Measurements from ENCODE around the gene NCAPG2.
"Not testable (repeated sequence)": the region's sequence is repeated elsewhere in the genome, so short reads cannot be mapped to it uniquely, and the experiment has no call there.

NCAPG2 gene

DNA sequence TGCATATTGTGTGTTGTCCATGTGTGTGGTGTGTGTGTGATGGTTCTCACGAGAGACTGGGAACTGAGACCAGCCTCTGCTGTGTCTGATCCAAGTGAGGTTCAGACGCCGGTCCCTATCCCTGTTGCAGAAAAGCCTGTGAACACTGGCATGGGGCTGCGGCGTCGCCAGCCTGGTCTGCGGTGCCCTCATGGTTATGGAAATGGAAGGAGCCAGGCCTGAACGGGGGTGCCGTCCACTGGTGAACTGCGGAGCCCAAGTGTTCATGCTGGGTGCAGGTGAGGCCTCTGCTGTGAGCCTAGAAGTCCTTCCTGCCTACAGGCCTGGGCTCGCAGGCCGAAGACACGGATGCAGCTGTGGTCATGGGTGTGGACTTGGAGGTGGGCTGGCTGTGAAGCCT, 18.7 kb upstream of the NCAPG2 start:
- Histone ChIP-seq H3K4me1 (ENCODE audit: insufficient read depth, low read length) (no peaks in the 10 kb centered on the region), H3K27me3 (ENCODE audit: control insufficient read depth in 1 of 2, insufficient read depth in 2 of 2, low read length in 2 of 2) (no peaks in the 10 kb centered on the region)

GRCh38 chr7:158722574-158723237, 18.1 kb upstream of the NCAPG2 start:
- Histone ChIP-seq H3K9me3 (ENCODE audit: low read length) (no peaks in the 10 kb centered on the region), H3K36me3 (ENCODE audit: insufficient read depth, low read length) (no peaks in the 10 kb centered on the region)

More for the DNA sequence above, 18.7 kb upstream of the NCAPG2 start:
- Histone ChIP-seq H3K36me3 (ENCODE audit: insufficient read depth, low read length) (no peaks in the 10 kb centered on the region), H3K9me3 (ENCODE audit: low read length) (no peaks in the 10 kb centered on the region), H3K27ac (ENCODE audit: low read depth, low read length) (no peak overlapping the region), H3K4me3 (ENCODE audit: low read depth in 1 of 2, low read length in 2 of 2) (no peak overlapping the region), H3K9ac (ENCODE audit: low read length) (no peak overlapping the region)

DNA sequence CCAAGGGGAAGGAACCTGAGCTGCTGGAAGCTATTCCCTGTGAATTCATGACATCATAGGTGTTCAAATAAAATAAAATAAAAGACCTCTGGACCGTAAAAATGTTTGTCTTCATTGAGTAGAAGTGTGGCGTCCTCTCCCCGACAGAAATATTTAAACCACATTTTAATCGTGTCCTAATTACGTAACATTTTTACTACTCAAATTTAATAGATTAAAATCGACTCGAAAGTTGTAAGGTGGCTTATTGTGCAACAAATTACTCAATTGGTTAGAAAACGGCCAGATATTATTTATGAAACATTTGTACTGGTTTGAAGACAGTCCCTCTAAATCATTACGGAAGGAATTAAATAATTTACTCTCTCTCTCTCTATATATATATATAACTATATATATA, 15.5 kb upstream of the NCAPG2 start:
- H3K36me3 ChIP-seq (ENCODE audit: insufficient read depth, low read length): no peaks in the 10 kb centered on the region
- H3K27ac ChIP-seq (ENCODE audit: low read depth, low read length): no peak overlapping the region
- no peaks in the 10 kb centered on the region for H3K27me3 ChIP-seq (ENCODE audit: control insufficient read depth in 1 of 2, insufficient read depth in 2 of 2, low read length in 2 of 2)
- H3K4me3 ChIP-seq (ENCODE audit: low read depth in 1 of 2, low read length in 2 of 2): no peak overlapping the region
- no peaks in the 10 kb centered on the region for H3K9me3 ChIP-seq (ENCODE audit: low read length)
- no peaks in the 10 kb centered on the region for H3K4me1 ChIP-seq (ENCODE audit: insufficient read depth, low read length)
- no peak overlapping the region for H3K9ac ChIP-seq (ENCODE audit: low read length)

More at GRCh38 chr7:158722574-158723237, 18.1 kb upstream of the NCAPG2 start:
- Histone ChIP-seq H3K27me3 (ENCODE audit: control insufficient read depth in 1 of 2, insufficient read depth in 2 of 2, low read length in 2 of 2) (no peaks in the 10 kb centered on the region), H3K4me3 (ENCODE audit: low read depth in 1 of 2, low read length in 2 of 2) (no peak overlapping the region), H3K4me1 (ENCODE audit: insufficient read depth, low read length) (no peaks in the 10 kb centered on the region), H3K27ac (ENCODE audit: low read depth, low read length) (no peak overlapping the region), H3K9ac (ENCODE audit: low read length) (no peak overlapping the region)

DNA sequence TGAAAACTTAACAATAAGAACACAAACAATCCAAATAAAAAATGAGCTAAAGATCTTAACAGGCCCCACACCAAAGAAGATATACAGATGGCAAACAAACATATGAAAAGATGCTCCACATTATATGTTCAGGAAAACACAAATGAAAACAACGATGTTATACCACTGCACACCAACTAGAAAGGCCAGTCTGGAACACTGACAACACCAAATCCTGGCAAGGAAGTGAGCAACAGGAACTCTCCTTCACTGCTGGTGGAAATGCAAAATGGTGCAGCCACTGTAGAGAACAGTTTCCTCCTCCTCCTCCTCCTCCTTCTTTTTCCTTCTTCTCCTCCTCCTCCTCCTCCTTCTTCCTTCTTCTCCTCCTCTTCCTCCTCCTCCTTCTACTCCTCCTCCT, 12.2 kb upstream of the NCAPG2 start:
- no peak overlapping the region for H3K9ac ChIP-seq (ENCODE audit: low read length)
- H3K4me1 ChIP-seq (ENCODE audit: insufficient read depth, low read length): no peaks in the 10 kb centered on the region
- no peak overlapping the region for H3K27ac ChIP-seq (ENCODE audit: low read depth, low read length)
- no peaks in the 10 kb centered on the region for H3K9me3 ChIP-seq (ENCODE audit: low read length)
- no peaks in the 10 kb centered on the region for H3K36me3 ChIP-seq (ENCODE audit: insufficient read depth, low read length)
- no peak overlapping the region for H3K4me3 ChIP-seq (ENCODE audit: low read depth in 1 of 2, low read length in 2 of 2)
- H3K27me3 ChIP-seq (ENCODE audit: control insufficient read depth in 1 of 2, insufficient read depth in 2 of 2, low read length in 2 of 2): no peaks in the 10 kb centered on the region

- no peak overlapping the region for H3K9ac ChIP-seq (ENCODE audit: low read length)
- H3K4me1 ChIP-seq (ENCODE audit: insufficient read depth, low read length): peaks cover under 1% of the 10 kb centered on the region
- H3K4me3 ChIP-seq (ENCODE audit: low read depth in 1 of 2, low read length in 2 of 2): no peak overlapping the region
- no peak overlapping the region for H3K27ac ChIP-seq (ENCODE audit: low read depth, low read length)
- H3K9me3 ChIP-seq (ENCODE audit: low read length): no peaks in the 10 kb centered on the region
- no peaks in the 10 kb centered on the region for H3K36me3 ChIP-seq (ENCODE audit: insufficient read depth, low read length)
- H3K27me3 ChIP-seq (ENCODE audit: control insufficient read depth in 1 of 2, insufficient read depth in 2 of 2, low read length in 2 of 2): no peaks in the 10 kb centered on the region
Measured at GRCh38 chr7:158710651-158711102, 6.1 kb upstream of the NCAPG2 start.

- Histone ChIP-seq H3K36me3 (ENCODE audit: insufficient read depth, low read length) (no peaks in the 10 kb centered on the region), H3K27me3 (ENCODE audit: control insufficient read depth in 1 of 2, insufficient read depth in 2 of 2, low read length in 2 of 2) (no peaks in the 10 kb centered on the region), H3K4me3 (ENCODE audit: low read depth in 1 of 2, low read length in 2 of 2) (no peak overlapping the region), H3K4me1 (ENCODE audit: insufficient read depth, low read length) (peaks cover 16% of the 10 kb centered on the region), H3K9me3 (ENCODE audit: low read length) (no peaks in the 10 kb centered on the region), H3K27ac (ENCODE audit: low read depth, low read length) (no peak overlapping the region), H3K9ac (ENCODE audit: low read length) (no peak overlapping the region)
Measured at GRCh38 chr7:158707610-158708009, 3.0 kb upstream of the NCAPG2 start.

GRCh38 chr7:158706710-158707590, 2.3 kb upstream of the NCAPG2 start:
- Histone ChIP-seq H3K9ac (ENCODE audit: low read length) (no peak overlapping the region), H3K4me3 (ENCODE audit: low read depth in 1 of 2, low read length in 2 of 2) (no peak overlapping the region), H3K27ac (ENCODE audit: low read depth, low read length) (no peak overlapping the region), H3K27me3 (ENCODE audit: control insufficient read depth in 1 of 2, insufficient read depth in 2 of 2, low read length in 2 of 2) (no peaks in the 10 kb centered on the region), H3K9me3 (ENCODE audit: low read length) (no peaks in the 10 kb centered on the region), H3K4me1 (ENCODE audit: insufficient read depth, low read length) (peaks cover 16% of the 10 kb centered on the region), H3K36me3 (ENCODE audit: insufficient read depth, low read length) (no peaks in the 10 kb centered on the region)

- Histone ChIP-seq H3K4me1 (ENCODE audit: insufficient read depth, low read length) (peaks cover 16% of the 10 kb centered on the region), H3K4me3 (ENCODE audit: low read depth in 1 of 2, low read length in 2 of 2) (no peak overlapping the region), H3K27me3 (ENCODE audit: control insufficient read depth in 1 of 2, insufficient read depth in 2 of 2, low read length in 2 of 2) (no peaks in the 10 kb centered on the region), H3K27ac (ENCODE audit: low read depth, low read length) (no peak overlapping the region), H3K9me3 (ENCODE audit: low read length) (no peaks in the 10 kb centered on the region), H3K9ac (ENCODE audit: low read length) (no peak overlapping the region), H3K36me3 (ENCODE audit: insufficient read depth, low read length) (no peaks in the 10 kb centered on the region)
Measured at GRCh38 chr7:158706273-158706704, 1.7 kb upstream of the NCAPG2 start.

DNA sequence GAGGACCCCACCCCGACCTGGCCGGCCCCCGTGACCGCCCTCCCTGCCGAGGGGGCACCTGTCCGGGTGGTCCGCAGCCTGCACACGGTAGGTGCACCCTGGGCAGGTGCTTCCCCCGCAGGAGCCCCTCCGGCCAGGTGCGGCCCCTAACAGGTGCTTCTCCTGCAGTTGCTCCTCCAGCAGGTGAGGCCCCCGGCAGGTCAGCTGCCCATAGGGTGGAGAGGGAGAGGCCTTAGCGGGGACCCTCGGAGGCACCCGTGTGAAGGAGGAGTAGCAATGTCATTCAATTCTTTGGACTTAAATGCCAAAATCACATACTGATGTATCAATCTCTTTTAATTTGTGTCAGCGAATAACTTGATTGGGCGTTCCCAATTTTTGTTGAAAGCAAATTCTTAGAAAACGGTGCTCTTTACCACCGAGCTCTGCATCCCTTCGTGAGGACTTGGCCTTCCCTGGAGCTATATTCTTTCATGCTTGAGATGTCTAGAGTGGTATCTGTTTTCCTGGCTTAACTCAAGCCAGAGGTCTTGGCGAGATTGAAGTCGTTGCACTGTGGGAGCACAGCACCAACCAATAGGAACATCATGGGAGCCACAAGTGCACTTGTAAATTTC, 738 bp upstream of the NCAPG2 start:
- Histone ChIP-seq H3K9ac (ENCODE audit: low read length) (peak overlapping the region; percentile 53), H3K4me3 (ENCODE audit: low read depth in 1 of 2, low read length in 2 of 2) (peak overlapping the region; percentile 67 to 89), H3K9me3 (ENCODE audit: low read length) (no peaks in the 10 kb centered on the region), H3K27me3 (ENCODE audit: control insufficient read depth in 1 of 2, insufficient read depth in 2 of 2, low read length in 2 of 2) (no peaks in the 10 kb centered on the region), H3K27ac (ENCODE audit: low read depth, low read length) (peak overlapping the region; percentile 86), H3K36me3 (ENCODE audit: insufficient read depth, low read length) (no peaks in the 10 kb centered on the region), H3K4me1 (ENCODE audit: insufficient read depth, low read length) (peaks cover 16% of the 10 kb centered on the region)

DNA sequence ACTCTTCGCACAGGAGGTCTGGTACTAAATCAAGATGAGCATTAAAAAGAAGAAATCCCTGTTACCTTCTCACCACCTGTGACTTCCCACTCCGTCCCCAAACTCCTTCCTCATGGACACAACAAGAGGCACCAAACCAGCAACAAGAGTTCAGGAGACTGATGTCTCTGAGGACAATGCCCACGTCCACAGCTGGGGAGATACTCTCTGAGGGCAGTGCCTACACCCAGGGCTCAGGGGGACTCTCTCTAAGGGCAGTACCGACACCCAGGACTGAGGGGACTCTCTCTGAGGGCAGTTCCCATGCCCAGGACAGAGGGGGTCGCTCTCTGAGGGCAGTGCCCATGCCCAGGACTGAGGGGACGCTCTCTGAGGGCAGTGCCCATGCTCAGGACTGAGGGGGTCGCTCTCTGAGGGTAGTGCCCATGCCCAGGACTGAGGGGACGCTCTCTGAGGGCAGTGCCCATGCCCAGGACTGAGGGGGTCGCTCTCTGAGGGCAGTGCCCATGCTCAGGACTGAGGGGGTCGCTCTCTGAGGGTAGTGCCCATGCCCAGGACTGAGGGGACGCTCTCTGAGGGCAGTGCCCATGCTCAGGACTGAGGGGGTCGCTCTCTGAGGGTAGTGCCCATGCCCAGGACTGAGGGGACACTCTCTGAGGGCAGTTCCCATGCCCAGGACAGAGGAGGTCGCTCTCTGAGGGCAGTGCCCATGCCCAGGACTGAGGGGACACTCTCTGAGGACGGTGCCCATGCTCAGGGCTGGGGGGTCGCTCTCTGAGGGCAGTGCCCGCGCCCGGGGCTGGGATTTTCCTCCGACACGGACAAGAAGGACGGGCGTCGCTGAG, 703 bp downstream of the NCAPG2 start:
- not testable (repeated sequence) for H3K9me3 ChIP-seq (ENCODE audit: low read length); H3K36me3 ChIP-seq (ENCODE audit: insufficient read depth, low read length); H3K27me3 ChIP-seq (ENCODE audit: control insufficient read depth in 1 of 2, insufficient read depth in 2 of 2, low read length in 2 of 2); H3K27ac ChIP-seq (ENCODE audit: low read depth, low read length)
- Histone ChIP-seq H3K9ac (ENCODE audit: low read length) (peak overlapping the region; percentile 27), H3K4me3 (ENCODE audit: low read depth in 1 of 2, low read length in 2 of 2) (peak overlapping the region; percentile 67 to 89), H3K4me1 (ENCODE audit: insufficient read depth, low read length) (peaks cover 16% of the 10 kb centered on the region)

GRCh38 chr7:158702944-158703343, 1.7 kb downstream of the NCAPG2 start:
- Histone ChIP-seq H3K36me3 (ENCODE audit: insufficient read depth, low read length) (no peaks in the 10 kb centered on the region), H3K4me3 (ENCODE audit: low read depth in 1 of 2, low read length in 2 of 2) (no peak overlapping the region), H3K9ac (ENCODE audit: low read length) (no peak overlapping the region), H3K27me3 (ENCODE audit: control insufficient read depth in 1 of 2, insufficient read depth in 2 of 2, low read length in 2 of 2) (no peaks in the 10 kb centered on the region), H3K4me1 (ENCODE audit: insufficient read depth, low read length) (peaks cover 16% of the 10 kb centered on the region), H3K9me3 (ENCODE audit: low read length) (no peaks in the 10 kb centered on the region), H3K27ac (ENCODE audit: low read depth, low read length) (no peak overlapping the region)
